SK-N-DZ (cell line): ENCODE results near the gene ROPN1L.
"Not testable (repeated sequence)": the region's sequence is repeated elsewhere in the genome, so short reads cannot be mapped to it uniquely, and the experiment has no call there.

ENCODE experiments used
- DNase-seq: peaks from one replicate; pipeline ENCODE4 v3.0.0-alpha.2; 2015; ENCODE audit warnings: low spot score
- small RNA-seq, 2 experiments: library from RNA; depleted of rRNA; stranded (forward); fragments of <200 nt; gene quantifications; one replicate each; pipeline ENCODE3, GENCODE V24; 2014

Gene ROPN1L

DNA sequence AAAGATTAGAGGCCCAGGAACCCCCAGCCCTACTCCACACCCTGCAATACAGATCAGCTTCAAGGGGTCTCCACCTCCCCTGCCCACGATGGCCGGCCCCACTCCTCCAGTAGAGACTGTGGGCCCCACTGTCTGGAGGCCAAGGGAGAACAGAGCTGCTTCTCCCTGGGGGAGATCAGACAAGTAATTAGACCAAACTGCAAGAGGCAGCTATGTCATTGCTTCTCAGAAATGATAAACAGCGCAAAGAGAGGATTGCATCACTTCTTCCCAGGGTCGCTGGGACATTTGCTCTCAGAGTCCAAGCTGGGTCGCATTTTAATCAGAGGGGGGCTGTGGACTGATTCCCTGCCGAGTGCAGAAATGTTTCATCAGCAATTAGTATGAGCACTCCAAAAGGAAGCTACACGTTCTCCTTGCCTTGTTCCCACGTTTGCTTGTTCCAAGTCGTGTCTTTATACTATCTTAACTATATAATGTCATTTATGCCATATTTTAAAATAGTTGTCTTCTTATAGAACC lies 59.9 kb downstream of the ROPN1L start:
- DNase-seq = no peak

DNA sequence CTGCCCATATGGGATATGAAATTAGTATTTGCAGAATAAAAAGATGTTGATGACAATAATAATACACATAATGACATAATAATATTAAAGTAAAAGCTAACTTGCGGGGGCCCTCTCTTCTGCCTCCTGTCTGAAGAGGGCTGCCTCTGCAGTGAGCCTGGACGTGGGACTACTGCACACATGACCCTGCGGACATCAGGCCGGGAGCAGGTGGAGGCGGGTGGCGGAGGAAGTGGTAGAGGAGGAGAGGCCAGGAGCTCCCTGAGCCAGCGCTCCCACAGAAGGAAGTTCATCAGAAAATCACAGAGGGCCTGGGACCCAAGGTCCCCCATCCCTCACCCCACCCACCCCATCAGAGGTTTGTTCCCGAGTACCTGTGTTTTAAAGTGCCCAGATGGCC lies 60.5 kb downstream of the ROPN1L start:
- DNase-seq = no peak

DNA sequence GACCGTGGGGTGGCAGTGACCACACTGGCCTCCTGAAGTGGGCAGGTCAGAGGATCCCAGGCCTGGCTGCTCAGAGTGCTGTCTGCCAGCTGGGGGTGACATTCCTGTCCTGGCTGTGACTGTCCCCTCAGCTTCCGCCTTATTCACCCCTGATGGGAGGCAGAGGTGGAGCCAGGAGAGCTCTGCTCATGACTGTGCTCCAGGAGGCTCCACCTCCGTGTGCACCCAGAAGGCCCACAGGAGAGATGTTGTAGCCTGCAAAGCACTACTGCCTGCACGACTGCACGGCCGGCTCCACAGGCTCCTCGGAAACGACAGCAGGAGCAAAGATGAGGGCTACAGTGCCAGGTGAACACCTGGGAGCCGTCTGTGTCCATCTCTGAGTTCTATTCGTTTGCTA lies 60.9 kb downstream of the ROPN1L start:
- DNase-seq = no peak

- DNase-seq = no peak
These were observed 61.6 kb downstream of the ROPN1L start for GRCh38 chr5:10503321-10503720.

- DNase-seq = no peak
These were observed 62.5 kb downstream of the ROPN1L start for GRCh38 chr5:10503997-10504793.

DNA sequence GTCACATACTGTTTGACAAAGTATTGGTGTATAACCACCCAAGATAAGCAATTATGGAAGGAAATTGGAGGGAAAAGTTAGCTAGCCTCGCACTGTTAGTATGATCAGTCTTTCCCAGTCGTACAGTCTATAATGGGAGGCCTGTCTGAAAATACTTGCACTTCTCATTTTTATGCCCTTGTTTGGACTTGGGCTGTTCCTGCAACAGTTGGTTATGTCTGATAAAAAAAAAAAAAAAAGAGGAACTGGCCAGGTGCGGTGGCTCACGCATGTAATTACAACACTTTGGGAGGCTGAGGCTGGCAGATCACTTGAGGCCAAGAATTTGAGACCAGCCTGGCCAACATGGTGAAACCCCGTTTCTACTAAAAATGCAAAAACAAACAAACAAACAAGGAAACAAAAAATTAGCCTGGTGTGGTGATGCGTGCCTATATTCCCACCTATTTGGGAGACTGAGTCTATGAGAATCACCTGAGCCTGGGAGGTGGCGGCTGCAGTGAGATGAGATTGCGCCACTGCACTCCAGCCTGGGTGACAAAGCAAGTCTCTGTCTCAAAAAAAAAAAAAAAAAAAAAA lies 63.9 kb downstream of the ROPN1L start:
- no peak for DNase-seq

GRCh38 chr5:10506535-10506934 lies 64.9 kb downstream of the ROPN1L start:
- DNase-seq = no peak

DNA sequence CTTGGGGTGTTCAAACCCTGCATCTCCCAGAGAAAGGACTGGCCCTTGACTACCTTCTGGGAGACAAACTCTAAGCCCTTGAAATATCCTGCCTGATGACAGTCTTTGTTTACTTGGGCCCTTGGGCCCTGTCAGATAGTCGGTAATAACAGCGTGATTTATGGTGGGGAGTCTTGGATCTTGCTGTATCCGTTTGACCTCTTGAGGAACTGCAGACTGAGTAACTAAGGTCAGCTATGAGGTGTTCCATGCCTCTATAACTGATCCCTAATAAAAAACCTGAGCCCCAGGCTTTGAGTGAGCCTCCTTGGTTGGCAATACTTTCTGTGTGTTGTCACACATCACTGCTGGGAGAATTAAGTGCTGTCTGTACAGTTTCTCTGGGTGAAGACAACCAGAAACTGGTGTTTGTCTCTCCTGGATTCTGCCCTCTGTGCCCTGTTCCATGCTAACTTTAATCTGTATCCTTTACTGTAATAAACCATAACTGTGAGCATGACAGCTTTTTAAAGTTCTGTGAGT lies 66.0 kb downstream of the ROPN1L start:
- DNase-seq = peak; percentile 45

DNA sequence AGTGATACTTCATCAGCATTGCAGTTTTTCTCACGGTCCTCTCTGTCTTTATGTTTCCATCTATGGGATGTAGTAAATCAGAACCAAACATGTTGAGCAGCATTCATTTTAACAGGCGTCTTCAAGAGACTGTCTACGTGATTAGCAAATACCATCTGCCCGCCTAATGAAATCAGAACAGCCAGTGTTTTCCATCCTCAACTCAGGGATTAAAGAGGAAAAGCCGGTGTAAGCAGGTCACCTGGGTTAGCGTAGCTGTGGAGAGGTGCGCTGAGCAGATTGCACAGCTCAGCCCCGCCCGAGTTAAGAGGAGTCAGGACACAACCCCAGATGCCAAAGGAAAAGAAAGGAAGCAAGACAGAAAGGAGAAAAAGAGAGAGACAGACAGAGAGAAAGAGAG lies 67.9 kb downstream of the ROPN1L start:
- peak; percentile 73 for DNase-seq

- no peak for DNase-seq
These were observed 70.3 kb downstream of the ROPN1L start for GRCh38 chr5:10511741-10512640.

GRCh38 chr5:10513501-10514442 lies 72.1 kb downstream of the ROPN1L start:
- no peak for DNase-seq

DNA sequence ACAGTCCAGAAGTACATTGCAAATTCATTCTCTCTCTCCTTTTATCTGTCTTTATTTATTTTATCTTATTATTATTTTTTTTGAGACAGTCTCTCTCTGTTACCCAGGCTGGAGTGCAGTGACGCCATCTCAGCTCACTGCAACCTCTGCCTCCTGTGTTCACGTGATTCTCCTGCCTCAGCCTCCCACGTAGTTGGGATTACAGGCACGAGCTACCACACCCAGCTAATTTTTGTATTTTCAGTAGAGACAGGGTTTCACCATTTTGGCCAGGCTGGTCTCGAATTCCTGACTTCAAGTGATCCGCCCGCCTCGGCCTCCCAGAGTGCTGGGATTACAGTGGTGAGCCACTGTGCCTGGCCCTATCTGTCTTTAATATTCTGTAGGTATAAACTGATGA lies 72.9 kb downstream of the ROPN1L start:
- DNase-seq = not testable (repeated sequence)

Small RNA genes within 50 kb of the gene (small RNA-seq; reads per million reads assigned to genes)
- 0 reads per million in 2 experiments for gene MIR6131
